Lower leg skin (tissue), 3 donors: ENCODE results near the gene SYNPO2.

Experiments
- CTCF ChIP-seq, 3 donors: fragments of 450-650 bp; IDR thresholded peaks; one replicate each; pipeline ENCODE4 v1.5.1; 2016; ENCODE audit warnings: antibody characterized with exemption in 3 of 3, mild to moderate bottlenecking in 3 of 3, moderate library complexity in 2 of 3
- POLR2A ChIP-seq, 2 donors: fragments of 450-650 bp; IDR thresholded peaks; one replicate each; pipeline ENCODE4 v1.6.1; 2016 to 2017; ENCODE audit warnings: antibody characterized with exemption in 2 of 2, mild to moderate bottlenecking in 1 of 2, moderate library complexity in 1 of 2

GRCh38 chr4:119040694-119041185 lies 152.1 kb downstream of the SYNPO2 start:
- TF ChIP-seq CTCF (IDR thresholded peaks at IDR 0.05) (no peak), POLR2A (IDR thresholded peaks at IDR 0.05) (no peak)
